HepG2 (cell line): ENCODE data around the gene C6orf136.

Source experiments
- CC2D1A ChIP-seq: sonication (generic); formaldehyde crosslinking; IDR thresholded peaks from 2 replicates; pipeline ENCODE4 v1.8.1; 2023; ENCODE audit warnings: mild to moderate bottlenecking, missing genetic modification reagents
- SAFB2 ChIP-seq: sonication (generic); formaldehyde crosslinking; IDR thresholded peaks from 2 replicates; pipeline ENCODE4 v1.5.1; 2020; ENCODE audit warnings: missing genetic modification reagents, low read depth, mild to moderate bottlenecking, borderline replicate concordance
- TP53 ChIP-seq: sonication (generic); formaldehyde crosslinking; conservative IDR thresholded peaks from 2 replicates; pipeline ENCODE4 v1.4.0; 2020; ENCODE audit warnings: missing genetic modification reagents
- ZNF12 ChIP-seq: sonication (generic); formaldehyde crosslinking; IDR thresholded peaks from 2 replicates; pipeline ENCODE4 v1.5.0; 2020; ENCODE audit warnings: missing genetic modification reagents
- ZNF274 ChIP-seq: sonication (generic); formaldehyde crosslinking; IDR thresholded peaks from 2 replicates; pipeline ENCODE4 v1.5.1; 2020; ENCODE audit warnings: mild to moderate bottlenecking, missing genetic modification reagents
- TF ChIP-seq, protein P1 (sequence below): sonication (generic); formaldehyde crosslinking; conservative IDR thresholded peaks from 2 replicates; pipeline ENCODE4 v1.8.1; 2023; ENCODE audit warnings: missing genetic modification reagents

DNA sequence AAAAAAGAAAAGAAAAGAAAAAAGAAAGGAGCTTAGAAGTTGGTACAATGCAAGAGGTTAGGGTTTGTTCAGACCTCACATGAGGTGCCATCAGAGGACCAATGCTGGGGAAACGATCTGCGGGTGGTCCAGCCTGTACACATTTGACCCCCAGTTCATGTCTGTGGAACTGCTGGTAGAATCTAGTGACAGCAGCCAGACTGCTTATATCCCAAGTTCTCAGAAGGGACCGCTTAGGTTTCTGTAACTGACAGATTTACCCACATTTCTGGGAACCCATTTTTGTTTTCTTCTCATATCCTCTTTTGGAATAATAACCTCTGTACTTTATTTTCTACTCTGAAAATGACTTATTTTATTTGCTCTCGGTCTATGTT lies 34.8 kb downstream of the C6orf136 start:
- TF ChIP-seq, protein P1, sequence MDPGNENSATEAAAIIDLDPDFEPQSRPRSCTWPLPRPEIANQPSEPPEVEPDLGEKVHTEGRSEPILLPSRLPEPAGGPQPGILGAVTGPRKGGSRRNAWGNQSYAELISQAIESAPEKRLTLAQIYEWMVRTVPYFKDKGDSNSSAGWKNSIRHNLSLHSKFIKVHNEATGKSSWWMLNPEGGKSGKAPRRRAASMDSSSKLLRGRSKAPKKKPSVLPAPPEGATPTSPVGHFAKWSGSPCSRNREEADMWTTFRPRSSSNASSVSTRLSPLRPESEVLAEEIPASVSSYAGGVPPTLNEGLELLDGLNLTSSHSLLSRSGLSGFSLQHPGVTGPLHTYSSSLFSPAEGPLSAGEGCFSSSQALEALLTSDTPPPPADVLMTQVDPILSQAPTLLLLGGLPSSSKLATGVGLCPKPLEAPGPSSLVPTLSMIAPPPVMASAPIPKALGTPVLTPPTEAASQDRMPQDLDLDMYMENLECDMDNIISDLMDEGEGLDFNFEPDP, result no peak
- TF ChIP-seq TP53 (CRISPR knock-in tag) (no peak), CC2D1A (CRISPR knock-in tag) (no peak), ZNF274 (no peak), ZNF12 (CRISPR knock-in tag) (no peak), SAFB2 (no peak)
